Sigmoid colon (tissue), 4 donors: ENCODE results near the gene SDHAF2.

ENCODE experiments used
- POLR2A ChIP-seq, 2 donors: fragments of 450-650 bp; IDR thresholded peaks; one replicate each; pipeline ENCODE4 v1.6.1; 2016; ENCODE audit warnings: antibody characterized with exemption in 2 of 2, mild to moderate bottlenecking in 2 of 2, moderate library complexity in 2 of 2
- POLR2AphosphoS5 ChIP-seq, 4 donors: sonication (generic); formaldehyde crosslinking; IDR thresholded peaks; one replicate each; pipeline ENCODE4 v1.6.1; 2017; ENCODE audit warnings: antibody characterized with exemption in 4 of 4
- TF ChIP-seq, protein P1 (sequence below), 4 experiments: fragments of 450-650 bp in 3 of 4; fragments of 200-600 bp in 1 of 4; IDR thresholded peaks; one replicate each; pipeline ENCODE4 v1.5.1; 2016 to 2019; ENCODE audit warnings: antibody characterized with exemption in 4 of 4, mild to moderate bottlenecking in 3 of 4, moderate library complexity in 2 of 4

GRCh38 chr11:61452825-61453224 is 22.9 kb downstream of the SDHAF2 start:
- TF ChIP-seq POLR2A (IDR thresholded peaks at IDR 0.05) (no peak), POLR2AphosphoS5 (IDR thresholded peaks at IDR 0.05) (no peak)
- TF ChIP-seq, protein P1, sequence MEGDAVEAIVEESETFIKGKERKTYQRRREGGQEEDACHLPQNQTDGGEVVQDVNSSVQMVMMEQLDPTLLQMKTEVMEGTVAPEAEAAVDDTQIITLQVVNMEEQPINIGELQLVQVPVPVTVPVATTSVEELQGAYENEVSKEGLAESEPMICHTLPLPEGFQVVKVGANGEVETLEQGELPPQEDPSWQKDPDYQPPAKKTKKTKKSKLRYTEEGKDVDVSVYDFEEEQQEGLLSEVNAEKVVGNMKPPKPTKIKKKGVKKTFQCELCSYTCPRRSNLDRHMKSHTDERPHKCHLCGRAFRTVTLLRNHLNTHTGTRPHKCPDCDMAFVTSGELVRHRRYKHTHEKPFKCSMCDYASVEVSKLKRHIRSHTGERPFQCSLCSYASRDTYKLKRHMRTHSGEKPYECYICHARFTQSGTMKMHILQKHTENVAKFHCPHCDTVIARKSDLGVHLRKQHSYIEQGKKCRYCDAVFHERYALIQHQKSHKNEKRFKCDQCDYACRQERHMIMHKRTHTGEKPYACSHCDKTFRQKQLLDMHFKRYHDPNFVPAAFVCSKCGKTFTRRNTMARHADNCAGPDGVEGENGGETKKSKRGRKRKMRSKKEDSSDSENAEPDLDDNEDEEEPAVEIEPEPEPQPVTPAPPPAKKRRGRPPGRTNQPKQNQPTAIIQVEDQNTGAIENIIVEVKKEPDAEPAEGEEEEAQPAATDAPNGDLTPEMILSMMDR (IDR thresholded peaks at IDR 0.05): no peak
